ENCODE results near the gene RUNX1.

Gene RUNX1

DNA sequence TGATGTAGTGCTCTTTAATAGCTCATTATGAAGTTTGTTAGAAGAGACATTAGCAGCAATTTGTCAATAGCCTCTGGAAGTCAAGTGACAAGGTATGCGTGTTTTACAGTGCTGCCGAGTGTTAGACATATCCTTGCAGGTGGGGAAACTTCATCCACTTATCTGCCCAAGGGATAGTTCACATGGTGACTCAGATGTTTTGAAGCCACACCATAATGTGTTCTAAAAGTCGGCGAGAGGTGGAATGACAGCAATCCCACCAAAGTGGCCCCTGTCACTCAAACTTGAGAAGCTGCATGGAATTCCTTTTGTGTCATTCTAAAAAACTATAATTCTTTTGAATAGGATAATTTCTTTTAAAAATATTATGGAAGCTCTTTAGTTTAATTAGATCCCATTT lies 98.1 kb downstream of the RUNX1 start:
- Mint-ChIP-seq H3K4me1 (peaks cover 19% of the 10 kb centered on the region), H3K27ac (no peak overlapping the region), H3K4me3 (no peak overlapping the region), H3K27me3 (ENCODE audit: low read depth) (no peaks in the 10 kb centered on the region), H3K9me3 (peaks cover 12% of the 10 kb centered on the region), H3K36me3 (ENCODE audit: low read depth) (no peaks in the 10 kb centered on the region)
- TF ChIP-seq, protein P1, sequence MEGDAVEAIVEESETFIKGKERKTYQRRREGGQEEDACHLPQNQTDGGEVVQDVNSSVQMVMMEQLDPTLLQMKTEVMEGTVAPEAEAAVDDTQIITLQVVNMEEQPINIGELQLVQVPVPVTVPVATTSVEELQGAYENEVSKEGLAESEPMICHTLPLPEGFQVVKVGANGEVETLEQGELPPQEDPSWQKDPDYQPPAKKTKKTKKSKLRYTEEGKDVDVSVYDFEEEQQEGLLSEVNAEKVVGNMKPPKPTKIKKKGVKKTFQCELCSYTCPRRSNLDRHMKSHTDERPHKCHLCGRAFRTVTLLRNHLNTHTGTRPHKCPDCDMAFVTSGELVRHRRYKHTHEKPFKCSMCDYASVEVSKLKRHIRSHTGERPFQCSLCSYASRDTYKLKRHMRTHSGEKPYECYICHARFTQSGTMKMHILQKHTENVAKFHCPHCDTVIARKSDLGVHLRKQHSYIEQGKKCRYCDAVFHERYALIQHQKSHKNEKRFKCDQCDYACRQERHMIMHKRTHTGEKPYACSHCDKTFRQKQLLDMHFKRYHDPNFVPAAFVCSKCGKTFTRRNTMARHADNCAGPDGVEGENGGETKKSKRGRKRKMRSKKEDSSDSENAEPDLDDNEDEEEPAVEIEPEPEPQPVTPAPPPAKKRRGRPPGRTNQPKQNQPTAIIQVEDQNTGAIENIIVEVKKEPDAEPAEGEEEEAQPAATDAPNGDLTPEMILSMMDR (IDR thresholded peaks at IDR 0.05; ENCODE audit: unreplicated experiment in 3 of 3) = no peak

DNA sequence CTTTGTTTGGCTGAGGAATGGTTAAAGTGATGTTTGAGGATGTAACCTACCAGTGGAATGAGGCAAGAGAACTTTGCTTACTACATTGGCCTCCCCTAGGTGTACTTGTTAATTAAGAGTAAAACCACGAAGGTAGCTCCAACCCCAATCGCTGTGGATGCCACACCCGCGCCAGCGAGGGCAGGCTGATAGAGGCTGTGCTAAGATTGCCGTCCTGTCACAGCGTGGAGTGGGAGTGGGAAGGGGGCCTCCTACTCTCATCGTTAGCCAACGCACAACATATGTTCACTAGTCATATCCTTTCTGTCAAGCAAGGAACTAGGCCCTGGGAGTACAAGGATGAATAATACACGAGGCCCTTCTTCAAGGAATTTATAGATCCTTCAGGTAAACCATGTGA lies 99.6 kb downstream of the RUNX1 start:
- H3K27ac Mint-ChIP-seq = no peak overlapping the region
- H3K27me3 Mint-ChIP-seq (ENCODE audit: low read depth) = no peaks in the 10 kb centered on the region
- H3K4me3 Mint-ChIP-seq = no peak overlapping the region
- H3K9me3 Mint-ChIP-seq = peaks cover 5% of the 10 kb centered on the region
- TF ChIP-seq, protein P1 (IDR thresholded peaks at IDR 0.05; ENCODE audit: unreplicated experiment in 3 of 3) = no peak
- peaks cover 20% of the 10 kb centered on the region for H3K4me1 Mint-ChIP-seq
- H3K36me3 Mint-ChIP-seq (ENCODE audit: low read depth) = no peaks in the 10 kb centered on the region

DNA sequence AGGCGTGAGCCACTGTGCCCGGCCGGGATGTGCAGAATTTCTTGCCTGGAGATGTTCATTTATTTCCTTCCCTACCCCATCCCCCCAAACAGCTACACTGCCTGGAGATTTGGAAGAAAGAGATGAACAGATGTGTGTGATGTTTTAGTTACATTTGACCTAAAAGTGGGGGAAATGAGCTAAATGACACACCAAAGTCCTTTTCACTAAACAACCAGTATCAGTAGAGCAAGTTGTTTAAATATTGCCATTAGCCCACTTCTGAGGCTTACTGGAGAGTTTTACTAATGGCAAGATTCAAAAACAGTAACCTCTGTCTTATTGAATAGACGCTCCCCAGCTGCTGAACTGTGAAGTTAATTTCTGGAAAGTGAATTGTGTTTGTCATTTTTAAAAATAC lies 100.1 kb downstream of the RUNX1 start:
- Mint-ChIP-seq H3K27me3 (ENCODE audit: low read depth) (no peaks in the 10 kb centered on the region), H3K36me3 (ENCODE audit: low read depth) (no peaks in the 10 kb centered on the region), H3K4me1 (peaks cover 20% of the 10 kb centered on the region), H3K4me3 (no peak overlapping the region), H3K9me3 (peaks cover 4% of the 10 kb centered on the region), H3K27ac (no peak overlapping the region)
- TF ChIP-seq, protein P1 (IDR thresholded peaks at IDR 0.05; ENCODE audit: unreplicated experiment in 3 of 3) = no peak

DNA sequence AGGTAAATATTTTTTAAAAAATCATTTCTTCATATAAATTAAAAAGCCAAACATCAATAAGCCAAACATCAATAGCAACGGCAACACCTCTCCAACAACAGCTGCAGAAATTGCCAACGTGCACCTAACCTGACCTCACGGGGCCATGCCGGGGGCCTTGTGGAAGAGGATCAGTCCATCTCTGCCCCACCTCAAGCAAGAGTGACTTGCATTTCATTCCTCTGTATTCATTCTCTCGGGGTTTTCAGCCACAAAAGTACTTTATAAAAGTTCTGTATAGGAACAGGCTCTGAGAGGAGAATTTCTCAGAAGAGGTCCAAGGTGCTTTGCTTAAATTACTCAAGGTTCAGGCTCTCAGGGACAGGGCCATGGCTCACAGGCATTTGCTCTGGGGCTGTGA lies 100.9 kb downstream of the RUNX1 start:
- Mint-ChIP-seq H3K27ac (no peak overlapping the region), H3K27me3 (ENCODE audit: low read depth) (no peaks in the 10 kb centered on the region), H3K9me3 (peaks cover 4% of the 10 kb centered on the region), H3K4me1 (peaks cover 23% of the 10 kb centered on the region), H3K36me3 (ENCODE audit: low read depth) (no peaks in the 10 kb centered on the region), H3K4me3 (no peak overlapping the region)
- TF ChIP-seq, protein P1 (IDR thresholded peaks at IDR 0.05; ENCODE audit: unreplicated experiment in 3 of 3) = no peak

DNA sequence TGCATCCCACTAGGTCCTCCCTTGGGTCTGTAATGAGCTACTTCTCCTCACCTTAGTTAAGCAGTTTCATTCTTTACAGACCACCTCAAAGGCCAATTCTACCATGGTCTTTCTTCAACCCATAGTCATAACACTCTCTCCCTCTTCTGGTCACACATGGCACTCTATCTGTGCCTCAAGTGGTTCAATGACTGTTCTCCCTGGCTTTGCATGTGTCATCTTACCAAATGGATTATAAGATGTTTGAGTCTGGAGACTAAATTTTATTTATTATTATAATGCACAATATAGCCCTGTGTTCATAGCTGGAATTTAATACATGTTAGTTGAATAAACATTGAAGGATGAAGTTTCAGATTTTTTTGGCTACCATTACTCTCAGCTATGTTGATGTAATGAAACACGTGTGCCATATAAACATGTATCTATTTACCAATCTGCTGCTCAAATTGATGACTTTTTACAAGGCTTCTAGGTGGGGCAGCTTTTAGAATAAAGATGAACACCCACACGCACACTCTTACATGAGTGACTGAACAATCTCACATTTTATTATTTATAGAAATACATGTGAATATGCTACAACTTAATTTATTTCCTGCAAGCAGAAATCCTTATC lies 102.1 kb downstream of the RUNX1 start:
- Mint-ChIP-seq H3K4me3 (no peak overlapping the region), H3K27ac (no peak overlapping the region), H3K36me3 (ENCODE audit: low read depth) (no peaks in the 10 kb centered on the region), H3K27me3 (ENCODE audit: low read depth) (peaks cover 6% of the 10 kb centered on the region), H3K9me3 (no peaks in the 10 kb centered on the region), H3K4me1 (peaks cover 33% of the 10 kb centered on the region)
- TF ChIP-seq, protein P1 (IDR thresholded peaks at IDR 0.05; ENCODE audit: unreplicated experiment in 3 of 3) = no peak

DNA sequence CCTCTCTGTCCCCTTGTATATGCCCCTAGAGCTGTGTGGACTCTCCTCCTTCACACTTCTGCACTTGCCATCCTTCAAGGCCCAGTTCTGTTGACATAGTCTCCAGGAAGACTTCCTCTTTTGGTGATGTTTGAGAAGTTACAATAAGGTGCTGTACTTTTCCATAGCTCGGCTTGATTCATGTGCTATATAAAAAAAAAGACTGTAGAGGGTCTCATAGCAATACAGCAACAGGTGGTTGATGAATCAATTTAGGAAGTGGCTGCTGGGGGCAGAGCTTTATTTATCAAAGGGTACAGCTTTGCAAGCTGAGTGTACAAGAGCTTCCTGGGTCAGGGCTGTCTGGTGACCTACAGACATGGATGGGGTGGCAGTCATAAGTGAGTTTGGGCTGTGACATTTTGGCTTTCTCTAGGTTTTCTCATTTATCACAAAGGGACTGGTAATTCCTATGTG lies 102.7 kb downstream of the RUNX1 start:
- Mint-ChIP-seq H3K36me3 (ENCODE audit: low read depth) (no peaks in the 10 kb centered on the region), H3K9me3 (no peaks in the 10 kb centered on the region), H3K4me3 (no peak overlapping the region), H3K4me1 (peaks cover 37% of the 10 kb centered on the region), H3K27ac (peak overlapping the region in 1 of 3 experiments; percentile 0), H3K27me3 (ENCODE audit: low read depth) (peaks cover 10% of the 10 kb centered on the region)
- TF ChIP-seq, protein P1 (IDR thresholded peaks at IDR 0.05; ENCODE audit: unreplicated experiment in 3 of 3) = no peak
